HG02798 (cell line): ENCODE results near the gene BTD.
"Not testable (repeated sequence)": the region's sequence is repeated elsewhere in the genome, so short reads cannot be mapped to it uniquely, and the experiment has no call there.

Experiments
- ATAC-seq: cut with Tn5 transposase; IDR thresholded peaks from one replicate; pipeline ENCODE4 v1.9.1; 2021; ENCODE audit warnings: mild to moderate bottlenecking; ENCODE audit not compliant: unreplicated experiment, poor library complexity

BTD gene

DNA sequence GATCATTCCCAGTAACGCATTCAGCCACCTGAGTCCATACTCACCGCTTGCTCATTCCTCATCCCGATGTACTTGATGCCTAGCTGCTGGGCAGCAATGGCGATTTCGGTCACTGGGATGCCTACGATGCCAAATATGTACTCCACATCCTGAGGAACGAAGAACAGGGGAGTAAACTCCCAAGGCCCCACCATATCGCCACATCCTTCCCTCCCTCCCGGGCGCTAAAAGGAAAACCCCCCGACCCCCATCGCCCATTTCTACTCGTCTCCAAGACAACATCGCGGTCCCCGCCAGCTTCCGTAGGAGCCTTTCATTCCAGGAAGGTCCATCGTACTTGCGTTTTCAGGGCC lies 523 bp upstream of the BTD start:
- peak; percentile 6 for ATAC-seq

DNA sequence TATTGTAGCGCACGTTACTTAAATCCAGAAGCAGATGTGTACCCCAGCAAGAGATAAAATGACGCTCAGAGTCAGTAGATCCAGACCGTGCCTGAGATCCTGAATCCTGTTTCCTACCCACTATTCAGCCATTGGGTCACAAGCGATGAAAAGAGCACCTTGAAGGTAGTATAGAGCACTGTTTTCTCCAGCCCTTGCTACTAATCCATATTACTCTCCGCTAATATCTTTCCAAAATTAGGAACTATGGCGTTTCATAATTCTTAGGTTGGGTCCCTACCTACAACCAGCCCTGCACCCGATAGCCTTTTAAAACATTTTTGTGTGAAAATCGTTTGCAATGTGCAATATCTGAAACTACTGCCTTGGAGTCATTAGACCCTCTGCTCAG lies 596 bp downstream of the BTD start:
- peak; percentile 16 for ATAC-seq

DNA sequence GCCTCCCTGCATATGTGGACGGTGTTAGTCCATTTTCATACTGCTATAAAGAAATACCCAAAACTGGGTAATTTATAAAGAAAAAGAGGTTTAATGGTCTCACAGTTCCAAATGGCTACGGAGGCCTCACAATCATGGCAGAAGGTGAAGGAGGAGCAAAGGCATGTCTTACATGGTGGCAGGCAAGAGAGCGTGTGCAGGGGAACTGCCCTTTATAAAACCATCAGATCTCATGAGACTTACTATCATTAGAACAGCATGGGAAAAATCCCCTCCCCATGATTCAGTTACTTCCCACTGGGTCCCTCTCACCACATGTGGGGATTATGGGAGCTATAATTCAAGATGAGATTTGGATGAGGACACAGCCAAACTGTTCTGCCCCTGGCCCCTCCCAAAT lies 1.3 kb downstream of the BTD start:
- ATAC-seq = not testable (repeated sequence)

DNA sequence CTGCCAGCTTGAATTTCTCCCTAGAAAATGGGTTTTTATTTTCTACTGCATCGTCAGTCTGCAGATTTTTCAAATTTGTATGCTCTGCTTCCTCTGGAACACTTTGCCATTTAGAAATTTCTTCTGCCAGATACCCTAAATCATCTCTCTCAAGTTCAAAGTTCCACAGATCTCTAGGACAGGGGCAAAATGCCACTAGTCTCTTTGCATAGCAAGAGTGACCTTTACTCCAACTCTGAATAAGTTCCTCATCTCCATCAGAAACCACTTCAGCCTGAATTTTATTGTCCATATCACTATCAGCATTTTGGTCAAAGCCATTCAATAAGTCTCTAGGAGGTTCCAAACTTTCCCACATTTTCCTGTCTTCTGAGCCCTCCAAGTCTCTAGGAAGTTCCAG lies 3.0 kb downstream of the BTD start:
- ATAC-seq = not testable (repeated sequence)

DNA sequence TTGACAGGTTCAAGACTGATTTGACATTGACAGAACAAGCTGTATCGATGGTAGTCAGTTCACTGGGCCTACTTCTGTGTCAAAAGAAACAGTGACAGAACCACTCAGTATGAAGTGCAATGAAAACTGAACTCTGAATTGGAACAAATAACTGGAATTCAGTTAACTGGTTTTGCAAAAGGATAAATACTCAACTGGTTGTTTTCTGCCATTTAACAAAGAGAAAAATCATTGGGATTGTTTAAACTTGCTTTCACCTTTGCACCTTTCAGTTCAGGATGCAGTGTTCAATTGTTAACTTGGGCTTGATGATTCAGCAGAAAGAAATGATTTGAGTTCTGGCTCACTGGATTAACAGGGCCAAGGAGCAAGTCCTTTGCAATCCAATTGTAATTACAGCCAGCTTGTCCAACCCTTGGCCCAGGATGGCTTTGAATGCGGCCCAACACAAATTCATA lies 4.9 kb downstream of the BTD start:
- ATAC-seq = no peak

DNA sequence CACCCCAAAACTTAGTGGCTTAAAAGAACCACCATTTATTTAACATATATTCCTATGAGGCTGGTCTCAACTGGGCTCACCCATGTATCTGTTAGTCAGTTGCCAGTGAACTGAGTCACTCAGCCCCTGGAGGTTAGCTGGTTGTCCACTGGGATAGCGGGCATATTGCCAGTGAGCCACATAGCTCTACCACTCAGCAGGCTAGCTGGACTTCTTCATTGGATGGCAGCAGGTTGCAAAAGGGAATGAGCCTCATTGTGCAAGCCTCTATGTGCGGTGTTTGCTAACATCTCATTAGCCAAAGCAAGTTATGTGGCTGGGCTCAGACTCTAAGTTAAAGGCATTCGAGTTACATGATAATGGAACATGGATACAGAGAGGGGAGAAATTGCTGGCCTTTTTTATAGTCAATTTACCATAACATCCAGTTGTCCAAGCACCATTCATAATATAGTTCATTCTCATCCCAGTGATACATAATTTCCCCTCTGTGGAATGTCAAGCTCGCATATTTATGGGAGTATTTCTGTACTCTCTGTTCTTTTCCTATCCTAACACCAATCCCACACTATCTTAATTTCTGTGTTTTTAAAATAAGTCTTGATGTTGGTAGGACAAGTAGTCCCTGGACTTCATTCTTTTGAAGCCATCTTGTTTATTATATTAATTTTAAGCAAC lies 8.7 kb downstream of the BTD start:
- ATAC-seq = no peak

DNA sequence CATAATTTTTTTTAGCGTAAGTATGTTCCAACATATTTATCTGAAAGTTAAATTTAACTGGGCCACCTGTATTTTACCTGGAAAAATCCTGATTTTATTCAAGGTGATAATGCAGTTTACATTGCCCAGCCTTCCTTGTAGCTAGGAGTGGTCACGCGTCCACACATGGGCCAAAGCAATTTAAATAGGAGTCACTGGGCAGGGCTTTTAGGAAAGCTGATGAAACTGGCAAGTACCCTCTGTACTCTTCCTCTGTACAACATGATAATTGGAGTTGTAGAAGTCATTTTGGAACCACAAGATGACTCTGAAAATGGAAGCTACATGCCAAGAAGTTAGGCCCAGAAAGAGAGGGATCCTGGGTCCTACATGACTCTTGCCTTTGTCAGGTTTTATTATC lies 9.5 kb downstream of the BTD start:
- no peak for ATAC-seq

DNA sequence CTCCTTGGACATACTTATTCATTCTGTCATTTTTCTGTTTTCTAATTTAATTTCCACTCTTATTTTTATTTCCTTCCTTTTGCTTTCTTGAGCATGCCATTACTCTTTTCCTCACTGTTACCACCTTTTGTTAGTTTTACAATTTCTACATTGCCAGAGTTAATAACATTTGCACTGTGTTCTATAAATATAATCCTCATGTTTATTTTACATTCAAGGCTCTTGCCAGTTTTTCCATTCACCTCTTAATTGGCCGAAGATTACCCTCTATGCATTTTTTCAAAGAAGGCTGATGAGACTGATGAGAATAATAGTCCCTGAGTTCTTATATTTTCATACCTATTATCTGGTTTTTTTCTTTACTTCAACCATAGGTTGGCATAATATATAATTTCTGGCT lies 10.5 kb downstream of the BTD start:
- no peak for ATAC-seq

DNA sequence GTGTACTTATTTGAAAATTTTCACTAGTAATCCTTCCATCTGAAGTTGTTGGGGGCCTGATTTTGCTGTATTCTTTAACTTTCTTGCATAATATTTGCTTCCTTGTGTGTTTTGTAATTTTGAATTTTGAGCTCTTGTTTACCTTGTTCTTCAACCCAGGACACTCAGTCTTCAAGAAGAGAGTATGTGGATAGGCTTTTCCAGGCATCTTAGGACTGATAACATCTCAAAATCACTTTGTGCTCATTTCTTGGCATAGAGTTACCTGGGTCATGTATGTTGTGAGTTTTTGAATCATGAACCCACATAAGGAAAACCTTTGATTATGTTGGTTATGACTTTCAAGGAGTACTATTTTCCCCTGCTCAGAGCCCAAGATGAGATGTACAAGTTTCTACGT lies 13.4 kb downstream of the BTD start:
- ATAC-seq = no peak

DNA sequence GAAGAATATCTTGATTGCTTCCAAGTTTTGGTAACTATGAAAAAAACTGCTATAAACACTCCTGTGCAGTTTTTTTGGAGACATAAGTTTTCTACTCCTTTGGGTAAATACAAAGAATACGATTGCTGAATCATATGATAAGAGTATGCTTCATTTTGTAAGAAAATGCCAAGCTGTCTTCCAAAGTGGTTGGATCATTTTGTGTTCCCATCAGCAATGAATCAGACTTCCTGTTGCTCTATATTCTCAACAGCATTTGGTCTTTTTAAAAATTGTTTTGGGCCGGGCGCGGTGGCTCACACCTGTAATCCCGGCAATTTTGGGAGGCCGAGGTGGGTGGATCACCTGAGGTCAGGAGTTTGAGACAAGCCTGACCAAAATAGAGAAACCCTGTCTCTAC lies 14.5 kb downstream of the BTD start:
- no peak for ATAC-seq

DNA sequence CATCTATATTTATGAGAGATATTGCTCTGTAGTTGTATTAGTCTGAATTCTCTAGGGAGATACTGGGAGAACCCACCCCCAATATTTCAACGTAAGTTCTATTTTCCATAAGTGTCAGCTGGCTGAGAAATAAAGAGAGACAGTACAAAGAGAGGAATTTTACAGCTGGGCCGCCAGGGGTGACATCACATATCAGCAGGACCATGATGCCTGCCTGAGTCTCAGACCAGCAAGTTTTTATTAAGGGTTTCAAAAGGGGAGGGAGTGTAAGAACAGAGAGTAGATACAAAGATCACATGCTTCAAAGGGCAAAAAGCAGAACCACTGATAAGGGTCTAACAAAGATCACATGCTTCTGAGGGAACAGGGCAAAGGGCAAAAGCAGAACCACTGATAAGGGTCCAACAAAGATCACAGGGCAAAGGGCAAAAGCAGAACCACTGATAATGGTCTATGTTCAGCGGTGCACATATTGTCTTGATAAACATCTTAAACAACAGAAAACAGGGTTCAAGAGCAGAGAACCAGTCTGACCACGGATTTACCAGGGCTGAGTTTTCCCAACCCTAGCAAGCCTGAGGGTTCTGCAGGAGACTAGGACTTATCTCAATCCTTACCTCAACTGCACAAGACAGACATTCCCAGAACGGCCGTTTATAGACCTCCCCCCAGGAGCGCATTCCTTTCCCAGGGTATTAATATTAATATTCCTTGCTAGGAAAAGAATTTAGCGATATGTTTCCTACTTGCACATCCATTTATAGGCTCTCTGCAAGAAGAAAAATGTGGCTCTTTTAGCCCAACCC lies 18.3 kb downstream of the BTD start:
- not testable (repeated sequence) for ATAC-seq

DNA sequence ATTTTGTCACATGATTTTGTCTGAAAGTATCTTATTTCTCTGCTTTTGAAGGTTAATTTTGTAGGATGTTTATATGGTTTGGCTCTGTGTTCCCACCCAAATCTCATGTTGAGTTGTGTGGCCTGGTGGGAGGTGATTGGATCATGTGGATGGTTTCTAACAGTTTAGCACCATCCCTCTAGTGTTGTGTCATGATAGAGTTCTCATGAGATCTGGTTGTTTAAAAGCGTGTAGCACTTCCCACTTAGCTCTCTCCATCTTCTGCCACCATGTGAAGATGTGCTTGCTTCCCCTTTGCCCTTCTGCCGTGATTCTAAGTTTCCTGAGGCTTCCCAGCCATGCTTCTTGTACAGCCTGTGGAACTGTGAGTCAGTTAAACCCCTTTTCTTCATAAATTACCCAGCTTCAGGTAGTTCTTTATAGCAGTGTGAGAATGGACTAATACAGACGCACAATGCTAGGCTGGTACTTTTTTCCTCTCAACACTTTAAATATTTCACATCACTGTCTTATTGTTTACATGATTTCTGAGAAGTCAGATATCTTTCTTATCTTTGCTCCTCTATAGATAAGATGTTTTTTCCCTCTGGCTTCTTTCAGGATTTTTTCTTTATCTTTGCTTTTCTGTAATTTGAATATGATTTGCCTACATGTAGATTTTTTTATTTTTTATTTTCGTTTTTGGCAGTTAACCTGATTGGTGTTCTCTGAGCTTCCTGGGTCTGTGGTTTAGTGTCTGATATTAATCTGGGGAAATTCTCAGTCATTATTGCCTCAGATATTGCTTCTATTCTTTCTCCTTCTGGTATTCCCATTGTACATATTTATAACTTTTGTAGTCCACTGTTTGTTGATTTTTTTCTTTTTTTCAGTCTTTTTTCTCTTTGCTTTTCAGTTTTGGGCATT lies 22.2 kb downstream of the BTD start:
- ATAC-seq = no peak

DNA sequence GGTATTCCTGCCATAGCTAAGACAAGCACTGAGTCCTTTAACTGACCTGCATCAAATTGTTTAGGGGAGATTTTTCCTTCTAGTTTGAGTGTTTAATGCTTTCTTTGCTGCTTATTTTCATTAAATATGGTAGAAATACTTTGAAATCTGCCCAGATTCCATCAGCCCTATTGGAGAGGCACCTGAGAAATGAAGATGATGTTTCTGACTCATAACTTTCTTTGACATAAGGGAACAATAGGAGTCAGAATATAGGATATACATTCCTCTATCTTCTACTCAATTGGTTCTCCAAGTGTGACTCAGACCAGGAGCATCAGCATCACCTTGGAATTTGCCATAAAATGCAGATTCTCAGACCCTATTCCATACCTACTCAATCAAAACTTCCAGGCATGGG lies 27.4 kb downstream of the BTD start:
- ATAC-seq = no peak

DNA sequence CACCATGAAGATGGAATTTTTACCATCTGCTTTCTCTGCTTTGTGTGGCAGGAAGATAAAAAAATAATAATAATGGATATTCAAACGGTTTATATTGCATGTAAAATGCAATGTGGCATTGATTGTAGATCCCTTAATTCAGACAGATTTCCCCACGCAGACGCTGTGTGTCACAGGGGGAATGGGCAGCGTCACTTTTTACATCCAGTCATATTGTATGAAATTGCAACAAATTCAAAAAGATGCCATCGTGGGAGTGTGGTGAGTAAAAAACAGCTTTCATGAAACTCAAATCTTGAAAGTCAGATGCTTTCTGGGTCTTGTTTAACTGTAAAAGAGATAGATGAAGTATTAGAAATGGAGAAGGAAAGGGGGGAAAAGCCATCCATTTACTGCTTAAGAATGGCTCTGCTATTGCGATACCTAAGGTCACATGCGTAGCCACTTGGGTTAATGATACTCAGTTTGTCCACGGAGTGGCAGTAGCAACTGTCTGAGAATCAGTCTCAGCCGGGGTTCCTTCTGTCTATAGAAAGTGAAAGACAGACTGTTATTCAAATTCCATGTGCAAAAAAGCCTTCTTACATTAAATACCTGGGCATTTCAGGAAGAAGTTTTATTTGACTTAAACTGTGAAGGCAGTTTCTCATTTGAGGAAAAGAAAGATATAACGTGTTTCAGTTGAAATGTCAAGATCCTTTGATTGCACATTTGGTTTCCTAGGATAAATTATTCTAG lies 28.5 kb downstream of the BTD start:
- peak; percentile 97 for ATAC-seq

DNA sequence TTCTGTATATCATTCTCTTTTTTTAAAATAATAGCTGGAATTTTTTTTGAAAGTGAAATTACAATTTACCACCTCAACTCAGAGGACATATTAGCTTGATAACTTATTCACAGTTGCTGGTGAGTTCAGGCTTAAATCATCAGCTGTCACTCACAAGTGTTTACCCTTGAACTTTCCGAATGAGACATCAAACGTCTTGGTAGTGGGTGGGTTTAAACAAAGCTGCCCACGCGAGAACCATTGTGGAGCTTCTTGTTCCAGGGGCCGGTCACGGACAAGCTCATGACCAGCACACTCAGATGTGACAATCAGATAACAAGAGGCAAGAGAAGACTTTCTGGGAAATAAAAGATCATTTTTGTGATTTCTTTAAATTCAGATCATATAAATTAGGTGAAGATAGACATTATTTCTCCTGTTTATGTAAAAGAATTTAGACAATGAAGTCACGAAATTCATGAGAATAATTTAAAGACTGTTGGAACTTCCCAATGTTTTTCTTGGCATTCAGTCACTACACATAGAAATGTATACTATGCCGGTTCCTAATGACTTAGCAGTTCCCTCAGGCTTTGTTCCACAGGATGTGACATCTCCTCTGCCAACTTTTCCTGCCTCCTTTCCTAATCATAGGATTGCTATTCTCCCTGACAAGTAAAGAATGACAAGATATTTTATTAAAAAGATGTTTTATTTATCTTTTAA lies 29.3 kb downstream of the BTD start:
- peak; percentile 55 for ATAC-seq

DNA sequence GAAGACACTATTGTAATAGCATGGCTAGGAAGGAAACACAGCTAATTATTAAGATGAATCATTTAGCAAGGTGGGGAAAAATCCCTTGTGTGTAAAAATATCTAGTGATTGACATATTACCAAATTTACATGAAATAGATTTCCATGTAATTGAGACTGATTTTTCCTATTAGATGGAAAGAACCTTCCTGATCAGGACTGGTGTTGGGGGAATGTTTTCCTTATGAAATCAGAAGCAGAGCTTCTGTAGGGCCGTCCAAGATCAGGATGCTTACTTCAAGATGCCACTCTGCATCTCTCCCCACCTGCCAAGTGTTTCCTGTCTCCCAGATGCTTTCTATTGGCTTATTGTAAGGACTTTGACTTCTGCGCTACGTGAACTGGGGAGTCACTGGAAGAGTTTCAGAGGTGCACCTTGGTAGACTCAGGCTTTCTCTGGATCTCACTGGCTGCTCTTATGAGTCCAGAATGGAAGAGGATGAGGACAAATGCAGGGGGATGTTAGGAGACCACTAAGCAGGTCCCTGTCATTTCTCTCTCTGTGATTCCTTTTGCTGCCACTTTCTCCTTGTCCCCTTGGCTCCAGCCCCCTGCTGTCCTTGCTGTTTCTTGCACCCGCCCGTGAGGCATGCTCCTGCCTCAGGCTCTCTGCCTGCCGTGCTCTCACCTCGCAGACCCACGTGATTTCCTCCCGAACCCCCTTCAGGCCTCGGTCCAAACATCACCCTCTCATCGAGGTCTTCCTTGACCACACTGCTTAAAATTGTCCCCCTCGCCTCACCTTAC lies 30.1 kb downstream of the BTD start:
- ATAC-seq = no peak

DNA sequence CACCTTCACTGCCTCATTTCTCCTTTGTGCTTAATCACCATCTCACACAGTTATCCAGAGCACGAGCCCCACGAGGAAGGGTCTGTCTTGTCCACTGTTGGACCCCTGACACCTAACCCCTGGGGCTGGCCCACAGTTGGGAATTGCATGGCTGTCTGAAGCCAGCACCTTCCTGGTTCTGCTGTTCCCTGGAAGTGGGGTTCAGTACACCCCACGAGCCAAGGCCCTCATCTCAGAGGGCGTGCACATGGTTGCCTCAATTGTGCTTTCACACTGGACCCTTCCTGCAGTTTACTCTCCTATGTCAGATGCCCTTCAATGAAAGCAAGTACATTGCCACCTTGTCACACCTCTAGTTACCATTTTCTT lies 30.7 kb downstream of the BTD start:
- no peak for ATAC-seq

DNA sequence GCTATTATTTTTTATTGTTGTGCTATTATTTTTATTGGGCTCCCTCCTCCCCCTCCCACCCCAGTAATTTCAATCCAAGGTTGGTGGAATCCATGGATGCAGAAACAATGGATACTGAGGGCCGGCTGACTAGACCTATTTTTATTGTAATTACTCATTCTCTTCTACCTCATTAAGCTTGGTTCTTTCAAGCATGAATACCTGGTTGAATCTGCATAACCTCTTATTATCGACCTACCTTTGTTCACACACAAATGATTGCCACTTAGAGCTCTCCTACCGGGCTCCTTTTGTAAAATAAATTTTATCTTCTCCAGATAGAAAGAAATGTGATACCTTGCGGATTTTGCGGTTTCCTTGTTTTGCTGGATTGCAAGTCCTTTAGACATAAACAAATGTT lies 31.6 kb downstream of the BTD start:
- no peak for ATAC-seq
